HG03175 (cell line): Measurements from ENCODE around the gene ANTXR2.
"Not testable (repeated sequence)": the region's sequence is repeated elsewhere in the genome, so short reads cannot be mapped to it uniquely, and the experiment has no call there.

Source experiments
- ATAC-seq: cut with Tn5 transposase; IDR thresholded peaks from one replicate; pipeline ENCODE4 v1.9.1; 2021; ENCODE audit warnings: mild to moderate bottlenecking, moderate library complexity; ENCODE audit not compliant: unreplicated experiment

ANTXR2 gene

GRCh38 chr4:80072744-80073472 is at the start of gene ANTXR2:
ANTXR2 (minus strand) TSS chr4:80073229; CDS start chr4:80072560, 669 bp downstream.
- ATAC-seq: peak; percentile 71

GRCh38 chr4:80121815-80122214 is 48.8 kb upstream of the ANTXR2 start:
- not testable (repeated sequence) for ATAC-seq

GRCh38 chr4:80119620-80120019 is 46.6 kb upstream of the ANTXR2 start:
- not testable (repeated sequence) for ATAC-seq

GRCh38 chr4:80116516-80116915 is 43.5 kb upstream of the ANTXR2 start:
- ATAC-seq: no peak

GRCh38 chr4:80115368-80116181 is 42.5 kb upstream of the ANTXR2 start:
- ATAC-seq: no peak

GRCh38 chr4:80114732-80115265 is 41.8 kb upstream of the ANTXR2 start:
- no peak for ATAC-seq

GRCh38 chr4:80113615-80114014 is 40.6 kb upstream of the ANTXR2 start:
- no peak for ATAC-seq

GRCh38 chr4:80112236-80112635 is 39.2 kb upstream of the ANTXR2 start:
- ATAC-seq: no peak

GRCh38 chr4:80111276-80111675 is 38.2 kb upstream of the ANTXR2 start:
- no peak for ATAC-seq

- ATAC-seq: no peak
Observed at GRCh38 chr4:80107374-80107773, 34.3 kb upstream of the ANTXR2 start.

GRCh38 chr4:80104927-80105326 is 31.9 kb upstream of the ANTXR2 start:
- no peak for ATAC-seq

- ATAC-seq: no peak
Observed at GRCh38 chr4:80103629-80104028, 30.6 kb upstream of the ANTXR2 start.

- no peak for ATAC-seq
Observed at GRCh38 chr4:80101792-80102116, 28.7 kb upstream of the ANTXR2 start.

GRCh38 chr4:80101071-80101791 is 28.2 kb upstream of the ANTXR2 start:
- no peak for ATAC-seq

GRCh38 chr4:80099671-80100070 is 26.6 kb upstream of the ANTXR2 start:
- ATAC-seq: no peak

GRCh38 chr4:80098635-80099034 is 25.6 kb upstream of the ANTXR2 start:
- no peak for ATAC-seq

- no peak for ATAC-seq
Observed at GRCh38 chr4:80097400-80098177, 24.6 kb upstream of the ANTXR2 start.

GRCh38 chr4:80096175-80096850 is 23.3 kb upstream of the ANTXR2 start:
- no peak for ATAC-seq

- no peak for ATAC-seq
Observed at GRCh38 chr4:80094191-80094590, 21.2 kb upstream of the ANTXR2 start.

GRCh38 chr4:80093563-80093962 is 20.5 kb upstream of the ANTXR2 start:
- no peak for ATAC-seq
